GM12875 (cell line): Measurements from ENCODE around the gene PRKAG2.

Experiments
- H3K4me3 ChIP-seq: one replicate; pipeline ENCODE4 v1.5.1; 2011; ENCODE audit warnings: low read depth, low read length, control low read depth
- CTCF ChIP-seq: IDR thresholded peaks from 2 replicates; pipeline ENCODE4 v1.5.1; 2011; ENCODE audit warnings: low read depth, mild to moderate bottlenecking, control low read depth, inconsistent platforms, low read length, moderate library complexity, borderline replicate concordance; ENCODE audit not compliant: insufficient read depth

PRKAG2 gene

DNA sequence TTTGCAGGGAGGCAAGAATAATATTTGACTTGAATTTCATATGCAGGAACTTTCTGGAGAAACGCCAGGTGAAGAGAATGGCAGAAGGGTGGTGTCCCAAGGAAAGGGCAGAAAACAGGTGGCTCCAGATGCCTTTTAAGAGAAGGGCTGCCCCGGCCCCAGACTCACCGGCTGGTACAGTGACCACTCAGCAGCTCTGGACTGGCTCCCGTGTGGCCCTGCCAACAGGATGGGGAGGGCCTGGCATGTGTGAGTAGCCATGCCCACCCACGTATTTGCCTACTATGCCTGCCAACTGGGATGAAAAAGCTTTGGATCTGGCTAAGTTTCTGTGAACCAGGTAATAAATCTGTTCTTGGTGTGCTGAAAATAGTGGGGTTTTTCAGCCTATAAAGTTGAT, 159.5 kb downstream of the PRKAG2 start:
- H3K4me3 ChIP-seq: no peak overlapping the region
- no peak for TF ChIP-seq CTCF

DNA sequence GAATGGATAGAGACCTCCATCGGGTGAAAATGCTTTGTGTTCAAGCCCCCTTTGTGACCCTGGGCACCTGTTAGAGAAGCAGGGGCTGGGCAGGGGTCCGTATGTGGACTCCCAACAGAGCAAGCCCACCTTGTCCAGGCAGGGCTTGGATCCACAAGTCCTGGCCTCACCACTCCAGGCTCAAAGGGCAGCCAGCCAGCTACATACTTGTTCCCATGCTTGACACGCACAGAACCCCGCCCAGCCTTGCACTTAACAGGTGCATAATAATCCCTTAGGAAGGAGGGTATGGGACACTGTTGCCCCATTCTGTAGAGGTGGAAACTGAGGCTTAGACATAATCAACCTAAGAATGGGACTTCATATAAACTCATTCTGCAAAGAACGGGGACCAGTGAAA, 160.6 kb downstream of the PRKAG2 start:
- H3K4me3 ChIP-seq: no peak overlapping the region
- TF ChIP-seq CTCF: no peak

GRCh38 chr7:151715666-151716315, 161.1 kb downstream of the PRKAG2 start:
- no peak for TF ChIP-seq CTCF
- no peak overlapping the region for H3K4me3 ChIP-seq

GRCh38 chr7:151714201-151714600, 162.7 kb downstream of the PRKAG2 start:
- no peak for TF ChIP-seq CTCF
- H3K4me3 ChIP-seq: no peak overlapping the region

GRCh38 chr7:151712810-151713125, 164.1 kb downstream of the PRKAG2 start:
- H3K4me3 ChIP-seq: no peak overlapping the region
- TF ChIP-seq CTCF: no peak

DNA sequence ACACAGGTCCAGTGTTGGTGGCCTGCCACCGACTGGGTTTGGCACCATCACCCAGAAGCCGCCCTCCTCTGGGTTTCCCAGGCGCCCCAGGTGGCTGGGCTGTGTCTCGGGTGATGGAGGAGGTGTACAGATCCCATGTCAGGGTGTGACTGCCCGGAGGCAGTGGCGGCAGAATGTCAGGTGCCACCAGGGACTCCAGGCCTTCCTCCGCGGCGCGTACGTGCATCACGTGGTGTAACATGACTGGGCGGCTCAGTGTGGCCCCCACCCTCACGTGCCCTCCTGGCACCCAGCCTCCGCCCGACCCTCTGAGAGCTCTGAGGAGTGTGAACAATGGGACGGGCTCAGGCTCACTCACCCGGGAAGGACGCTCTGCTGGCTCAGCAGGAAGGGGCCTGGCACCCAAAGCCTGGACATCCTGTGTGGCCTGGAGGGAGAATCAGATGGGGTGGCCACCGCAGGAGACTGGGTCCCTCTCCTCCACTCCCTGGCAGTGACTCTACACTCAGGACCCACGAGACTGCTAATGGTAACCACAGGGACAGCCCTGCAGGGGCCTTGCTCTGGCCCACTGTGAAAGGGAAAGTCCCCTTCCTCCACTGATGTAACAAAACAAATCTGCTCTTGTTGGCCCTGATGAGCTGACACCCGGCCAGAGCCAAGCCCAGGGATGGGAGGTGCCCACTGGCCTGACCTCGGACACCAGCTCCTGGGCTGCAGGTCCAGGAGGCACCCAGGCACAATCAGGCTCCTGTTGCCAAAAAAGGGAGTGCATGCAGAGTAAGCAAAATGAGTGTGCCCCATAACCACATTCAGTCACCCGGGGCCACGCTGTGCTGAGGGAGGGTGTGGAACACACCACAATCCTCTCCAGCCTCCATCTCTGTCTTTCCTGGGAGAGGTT, 164.8 kb downstream of the PRKAG2 start:
- no peak overlapping the region for H3K4me3 ChIP-seq
- TF ChIP-seq CTCF: no peak

GRCh38 chr7:151711435-151711872, 165.5 kb downstream of the PRKAG2 start:
- no peak overlapping the region for H3K4me3 ChIP-seq
- TF ChIP-seq CTCF: no peak
